Peyer's patch (tissue), 4 donors: ENCODE results near the gene TRAPPC3. TPM values are rescaled to one million over a fixed set of nuclear protein-coding genes. Genes with fewer than 3 reads are reported as not detected.

Source experiments
- DNase-seq, 3 donors: peaks; one replicate each; pipeline ENCODE4 v3.0.0-alpha.2; 2017 to 2019
- H3K27ac ChIP-seq, 4 donors: fragments of 200-600 bp; sonication (generic); one replicate each; pipeline ENCODE4 v1.5.1; 2016 to 2019
- H3K27me3 ChIP-seq, 2 donors: fragments of 200-600 bp; sonication (generic); one replicate each; pipeline ENCODE4 v1.5.1; 2019
- H3K36me3 ChIP-seq, 3 donors: fragments of 200-600 bp; sonication (generic); one replicate each; pipeline ENCODE4 v1.5.1; 2016 to 2019
- H3K4me1 ChIP-seq, 4 donors: fragments of 200-600 bp; sonication (generic); one replicate each; pipeline ENCODE4 v1.5.1; 2016 to 2019
- H3K4me3 ChIP-seq, 4 donors: fragments of 200-600 bp; sonication (generic); 1 replicate in 3 of 4; 2 replicates in 1 of 4; pipeline ENCODE4 v1.5.1; 2016 to 2019; ENCODE audit warnings: mild to moderate bottlenecking in 1 of 4
- H3K9me3 ChIP-seq, 4 donors: fragments of 200-600 bp; sonication (generic); one replicate each; pipeline ENCODE4 v1.5.1; 2016 to 2019; ENCODE audit warnings: mild to moderate bottlenecking in 1 of 4
- POLR2A ChIP-seq, 2 donors: fragments of 450-650 bp; IDR thresholded peaks; one replicate each; pipeline ENCODE4 v1.5.1; 2017; ENCODE audit warnings: antibody characterized with exemption in 2 of 2, mild to moderate bottlenecking in 2 of 2, moderate library complexity in 2 of 2
- total RNA-seq, 4 donors: library from RNA; depleted of rRNA; stranded (reverse); fragments of >200 nt; gene quantifications; one replicate each; pipeline ENCODE4 v1.1.0, GENCODE V29; 2016
- TF ChIP-seq, protein P1 (sequence below), 6 experiments: fragments of 450-650 bp in 4 of 6; fragments of 200-600 bp in 2 of 6; sonication (generic) in 1 of 6; IDR thresholded peaks; one replicate each; pipeline ENCODE4 v1.5.1; 2017 to 2019; ENCODE audit warnings: antibody characterized with exemption in 6 of 6, mild to moderate bottlenecking in 3 of 6, moderate library complexity in 1 of 6

The TRAPPC3 gene
- total RNA-seq, 4 donors from 2014 or later: 56.2 to 113 (median 73.7) TPM

GRCh38 chr1:36170643-36171412 lies 21.5 kb upstream of the TRAPPC3 start:
- Histone ChIP-seq H3K4me3 (no peak overlapping the region), H3K4me1 (peaks cover 0 to 37% (median 0%) of the 10 kb centered on the region in 4 donors), H3K27me3 (no peaks in the 10 kb centered on the region), H3K9me3 (no peaks in the 10 kb centered on the region), H3K36me3 (peaks cover 0 to 60% (median 0%) of the 10 kb centered on the region in 3 donors), H3K27ac (no peak overlapping the region)
- DNase-seq: no peak
- no peak for TF ChIP-seq POLR2A (IDR thresholded peaks at IDR 0.05)
- TF ChIP-seq, protein P1, sequence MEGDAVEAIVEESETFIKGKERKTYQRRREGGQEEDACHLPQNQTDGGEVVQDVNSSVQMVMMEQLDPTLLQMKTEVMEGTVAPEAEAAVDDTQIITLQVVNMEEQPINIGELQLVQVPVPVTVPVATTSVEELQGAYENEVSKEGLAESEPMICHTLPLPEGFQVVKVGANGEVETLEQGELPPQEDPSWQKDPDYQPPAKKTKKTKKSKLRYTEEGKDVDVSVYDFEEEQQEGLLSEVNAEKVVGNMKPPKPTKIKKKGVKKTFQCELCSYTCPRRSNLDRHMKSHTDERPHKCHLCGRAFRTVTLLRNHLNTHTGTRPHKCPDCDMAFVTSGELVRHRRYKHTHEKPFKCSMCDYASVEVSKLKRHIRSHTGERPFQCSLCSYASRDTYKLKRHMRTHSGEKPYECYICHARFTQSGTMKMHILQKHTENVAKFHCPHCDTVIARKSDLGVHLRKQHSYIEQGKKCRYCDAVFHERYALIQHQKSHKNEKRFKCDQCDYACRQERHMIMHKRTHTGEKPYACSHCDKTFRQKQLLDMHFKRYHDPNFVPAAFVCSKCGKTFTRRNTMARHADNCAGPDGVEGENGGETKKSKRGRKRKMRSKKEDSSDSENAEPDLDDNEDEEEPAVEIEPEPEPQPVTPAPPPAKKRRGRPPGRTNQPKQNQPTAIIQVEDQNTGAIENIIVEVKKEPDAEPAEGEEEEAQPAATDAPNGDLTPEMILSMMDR (IDR thresholded peaks at IDR 0.05): no peak

DNA sequence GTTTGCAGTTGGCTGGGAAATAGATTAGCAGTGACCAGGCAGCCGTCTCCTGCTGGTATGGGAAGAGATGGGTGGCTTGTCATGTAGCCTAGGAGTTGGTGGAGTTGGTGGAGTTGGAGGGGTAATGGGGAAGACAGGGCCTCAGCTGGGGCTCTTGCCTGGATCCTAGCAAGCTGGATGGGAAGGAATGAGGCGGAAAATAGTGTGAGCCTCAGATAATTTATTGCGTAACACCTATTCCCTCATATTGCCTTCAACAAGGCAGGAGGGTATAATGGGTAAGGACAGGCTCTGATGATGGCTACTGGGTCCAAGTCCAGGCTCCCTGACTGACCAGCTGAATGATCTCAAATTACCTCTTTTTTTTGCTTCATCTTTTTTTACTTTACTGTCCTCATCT lies 19.2 kb upstream of the TRAPPC3 start:
- no peak overlapping the region for H3K27ac ChIP-seq
- H3K9me3 ChIP-seq: no peaks in the 10 kb centered on the region
- no peaks in the 10 kb centered on the region for H3K27me3 ChIP-seq
- peaks cover 0 to 20% (median 0%) of the 10 kb centered on the region in 4 donors for H3K4me1 ChIP-seq
- no peak for DNase-seq
- peaks cover 0 to 38% (median 0%) of the 10 kb centered on the region in 3 donors for H3K36me3 ChIP-seq
- H3K4me3 ChIP-seq: no peak overlapping the region
- TF ChIP-seq, protein P1 (IDR thresholded peaks at IDR 0.05): no peak
- no peak for TF ChIP-seq POLR2A (IDR thresholded peaks at IDR 0.05)

DNA sequence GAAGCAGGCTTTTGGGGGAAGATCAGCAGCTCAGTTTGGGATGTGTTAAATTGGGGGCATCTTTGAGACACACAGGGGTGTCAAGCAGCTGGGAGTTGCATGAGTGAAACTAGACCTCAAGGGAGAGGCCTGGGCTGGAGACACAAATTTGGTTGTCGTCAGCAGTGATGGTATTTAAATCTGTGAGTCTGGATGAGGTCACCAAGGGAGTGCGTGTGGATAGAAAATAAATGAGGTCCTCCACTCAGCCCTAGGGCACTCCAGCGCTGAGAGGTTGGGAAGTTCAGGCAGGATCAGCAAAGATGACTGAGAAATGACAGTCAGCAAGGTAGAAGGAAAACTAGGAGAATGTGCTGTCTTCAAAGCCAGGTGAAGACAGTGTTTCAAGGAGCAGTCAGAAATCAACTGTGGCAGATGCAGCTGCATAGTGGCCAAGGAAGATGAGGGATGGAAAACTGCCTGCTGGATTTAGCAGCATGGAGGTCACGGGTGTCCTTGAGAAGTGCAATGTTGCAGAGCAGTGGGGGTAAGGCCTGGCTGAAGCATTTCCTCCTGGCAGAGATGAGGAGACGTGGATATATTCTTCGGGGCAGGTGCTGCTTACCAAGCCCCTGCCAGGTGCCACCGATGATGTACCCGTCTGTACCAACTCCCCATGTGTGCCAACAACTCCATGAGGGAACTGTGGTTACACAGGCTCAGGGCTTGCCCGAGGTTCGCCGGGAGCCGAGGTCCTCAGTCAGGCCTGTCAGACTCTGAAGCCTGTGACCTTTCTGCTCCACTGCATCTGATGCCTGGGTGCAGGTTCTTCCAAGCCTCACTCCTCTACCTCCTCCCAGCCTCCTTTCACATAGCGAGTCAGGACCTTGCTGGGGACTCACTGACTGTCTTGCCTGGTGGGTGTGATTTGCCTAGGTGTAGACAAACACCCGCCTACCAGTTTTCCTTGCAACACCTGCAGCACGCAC lies 17.9 kb upstream of the TRAPPC3 start:
- Histone ChIP-seq H3K27ac (peak overlapping the region in 1 of 4 donors; percentile 46), H3K4me1 (peaks cover 0 to 30% (median 4%) of the 10 kb centered on the region in 4 donors), H3K9me3 (no peaks in the 10 kb centered on the region), H3K27me3 (no peaks in the 10 kb centered on the region), H3K36me3 (peaks cover 0 to 25% (median 0%) of the 10 kb centered on the region in 3 donors), H3K4me3 (no peak overlapping the region)
- TF ChIP-seq, protein P1 (IDR thresholded peaks at IDR 0.05): no peak
- no peak for TF ChIP-seq POLR2A (IDR thresholded peaks at IDR 0.05)
- DNase-seq: no peak

GRCh38 chr1:36166136-36166535 lies 16.9 kb upstream of the TRAPPC3 start:
- Histone ChIP-seq H3K4me1 (peaks cover 0 to 39% (median 11%) of the 10 kb centered on the region in 4 donors), H3K27ac (peak overlapping the region in 1 of 4 donors; percentile 46)
- TF ChIP-seq, protein P1 (IDR thresholded peaks at IDR 0.05): no peak
- no peak for TF ChIP-seq POLR2A (IDR thresholded peaks at IDR 0.05)

GRCh38 chr1:36165145-36165544 lies 15.9 kb upstream of the TRAPPC3 start:
- Histone ChIP-seq H3K9me3 (no peaks in the 10 kb centered on the region), H3K27me3 (no peaks in the 10 kb centered on the region), H3K4me3 (no peak overlapping the region), H3K4me1 (peaks cover 0 to 48% (median 19%) of the 10 kb centered on the region in 4 donors), H3K27ac (no peak overlapping the region), H3K36me3 (peaks cover 0 to 6% (median 0%) of the 10 kb centered on the region in 3 donors)
- TF ChIP-seq, protein P1 (IDR thresholded peaks at IDR 0.05): no peak
- DNase-seq: no peak

More at GRCh38 chr1:36166136-36166535, 16.9 kb upstream of the TRAPPC3 start:
- Histone ChIP-seq H3K36me3 (peaks cover 0 to 16% (median 0%) of the 10 kb centered on the region in 3 donors), H3K9me3 (no peaks in the 10 kb centered on the region), H3K4me3 (no peak overlapping the region), H3K27me3 (no peaks in the 10 kb centered on the region)
- DNase-seq: no peak
